GM12892 (cell line): ENCODE data around the gene SLC23A1.
"Not testable (repeated sequence)": the region's sequence is repeated elsewhere in the genome, so short reads cannot be mapped to it uniquely, and the experiment has no call there.

Experiments
- DNase-seq: peaks from one replicate; pipeline ENCODE4 v3.0.0; 2011; ENCODE audit not compliant: insufficient read length
- FAIRE-seq: peaks from 2 replicates; lab custom pipeline; 2011; peaks lifted over from hg19 to GRCh38; lab: Jason Lieb, UNC
- POLR2A ChIP-seq: IDR thresholded peaks from 2 replicates; pipeline ENCODE4 v1.6.1; 2011; ENCODE audit warnings: low read depth, low read length, control low read depth
- POLR2AphosphoS5 ChIP-seq: IDR thresholded peaks from 2 replicates; pipeline ENCODE4 v1.6.1; 2011; ENCODE audit warnings: low read depth, low read length, control low read depth
- TAF1 ChIP-seq: IDR thresholded peaks from 2 replicates; pipeline ENCODE4 v1.6.1; 2011; ENCODE audit warnings: low read depth, mild to moderate bottlenecking, control low read depth, low read length, borderline replicate concordance

Gene SLC23A1

GRCh38 chr5:139374909-139375308 lies 8.2 kb downstream of the SLC23A1 start:
- no peak for DNase-seq
- TF ChIP-seq POLR2AphosphoS5 (no peak), POLR2A (no peak), TAF1 (no peak)
- no peak for FAIRE-seq

GRCh38 chr5:139371482-139372435 lies 11.3 kb downstream of the SLC23A1 start:
- FAIRE-seq: no peak
- no peak for TF ChIP-seq POLR2AphosphoS5
- no peak for TF ChIP-seq POLR2A
- DNase-seq: no peak

DNA sequence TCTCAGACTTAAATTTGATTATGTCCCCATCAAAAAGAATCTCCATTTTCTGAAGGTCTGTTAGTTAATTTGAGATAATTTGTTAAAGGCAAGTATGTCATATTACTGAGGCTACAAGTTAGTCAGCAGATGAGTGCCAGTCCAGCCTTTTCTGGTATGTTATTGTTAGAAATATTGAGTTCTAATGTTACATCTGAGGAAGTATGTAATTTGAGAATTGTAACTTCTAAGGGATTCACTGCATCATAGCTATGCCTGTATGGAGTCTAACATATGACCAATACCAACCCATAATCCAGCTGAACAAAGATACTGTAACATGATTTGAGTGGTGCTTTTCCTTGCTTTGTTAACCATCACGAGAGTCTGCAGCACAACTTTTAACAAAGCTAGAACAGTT lies 13.9 kb downstream of the SLC23A1 start:
- no peak for TF ChIP-seq TAF1
- TF ChIP-seq POLR2AphosphoS5: no peak
- TF ChIP-seq POLR2A: no peak
- FAIRE-seq (no peak), DNase-seq (no peak)

- no peak for FAIRE-seq
- no peak for TF ChIP-seq TAF1
- TF ChIP-seq POLR2A: no peak
- TF ChIP-seq POLR2AphosphoS5: no peak
- DNase-seq: no peak
Observed at GRCh38 chr5:139368613-139369012, 14.5 kb downstream of the SLC23A1 start.

DNA sequence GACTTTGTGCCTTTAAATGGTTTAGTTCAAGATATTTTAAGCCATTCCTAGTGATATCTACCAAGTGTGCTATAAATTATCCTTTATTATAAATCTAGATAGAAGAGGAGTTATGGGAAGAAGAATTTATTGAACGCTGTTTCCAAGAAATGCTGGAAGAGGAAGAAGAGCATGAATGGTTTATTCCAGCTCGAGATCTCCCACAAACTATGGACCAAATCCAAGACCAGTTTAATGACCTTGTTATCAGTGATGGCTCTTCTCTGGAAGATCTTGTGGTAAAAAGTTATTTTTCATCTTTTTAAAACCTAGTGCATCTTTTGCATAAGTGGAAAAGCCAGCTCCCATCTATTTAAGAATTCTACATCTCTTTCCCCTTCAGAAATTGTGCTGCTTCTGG lies 18.6 kb downstream of the SLC23A1 start:
- FAIRE-seq (no peak), DNase-seq (no peak)
- TF ChIP-seq POLR2A (no peak), POLR2AphosphoS5 (no peak), TAF1 (no peak)

DNA sequence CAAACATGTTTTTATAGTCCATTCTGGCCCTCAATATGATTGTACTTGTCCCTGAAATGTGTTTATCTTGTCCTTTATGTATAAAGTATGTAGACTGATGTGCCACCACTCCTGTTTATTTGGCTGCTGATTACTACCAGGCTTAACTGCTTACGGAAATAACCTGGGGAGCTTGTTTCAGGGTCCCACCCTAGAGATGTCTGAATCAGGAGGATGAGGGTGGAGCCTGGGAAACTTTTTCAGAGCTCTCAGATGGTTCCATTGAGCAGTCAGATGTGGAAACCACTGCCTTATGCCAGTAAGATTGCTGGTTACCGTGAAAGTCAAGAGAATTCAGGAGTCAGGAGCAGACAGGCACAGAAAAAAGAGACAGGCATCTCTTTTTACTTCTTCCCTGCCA lies 19.2 kb downstream of the SLC23A1 start:
- peak; percentile 27 for FAIRE-seq
- no peak for TF ChIP-seq POLR2AphosphoS5
- TF ChIP-seq POLR2A: no peak
- no peak for TF ChIP-seq TAF1

DNA sequence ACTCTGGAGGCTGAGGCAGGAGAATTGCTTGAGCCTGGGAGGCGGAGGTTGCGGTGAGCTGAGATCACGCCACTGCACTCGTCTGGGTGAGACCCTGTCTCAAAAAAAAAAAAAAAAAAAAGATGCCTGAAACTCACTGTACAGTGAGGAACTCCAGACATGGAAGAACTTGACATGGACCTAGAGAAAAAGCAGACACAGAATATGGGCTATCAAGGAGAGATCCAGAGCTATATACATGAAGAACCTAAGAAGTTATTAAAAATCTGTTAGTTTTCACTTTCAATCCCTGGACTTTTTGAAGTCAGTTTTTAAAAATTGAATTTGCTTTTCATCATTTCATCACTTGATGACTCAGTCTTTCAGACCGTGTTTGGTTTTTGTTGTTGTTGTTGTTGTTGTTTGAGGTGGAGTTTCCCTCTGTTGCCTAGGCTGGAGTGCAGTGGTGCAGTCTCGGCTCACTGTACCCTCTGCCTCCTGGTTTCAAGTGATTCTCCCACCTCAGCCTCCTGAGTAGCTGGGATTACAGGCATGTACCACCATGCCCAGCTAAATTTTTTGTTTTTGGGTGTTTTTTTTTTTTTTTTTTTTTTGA lies 21.2 kb downstream of the SLC23A1 start:
- no peak for TF ChIP-seq TAF1
- no peak for TF ChIP-seq POLR2AphosphoS5
- TF ChIP-seq POLR2A: no peak
- no peak for FAIRE-seq
- no peak for DNase-seq

More for the DNA sequence above, 19.2 kb downstream of the SLC23A1 start:
- DNase-seq: no peak

GRCh38 chr5:139360384-139360783 lies 22.7 kb downstream of the SLC23A1 start:
- TF ChIP-seq POLR2A (no peak), TAF1 (no peak), POLR2AphosphoS5 (no peak)
- DNase-seq (no peak), FAIRE-seq (no peak)

DNA sequence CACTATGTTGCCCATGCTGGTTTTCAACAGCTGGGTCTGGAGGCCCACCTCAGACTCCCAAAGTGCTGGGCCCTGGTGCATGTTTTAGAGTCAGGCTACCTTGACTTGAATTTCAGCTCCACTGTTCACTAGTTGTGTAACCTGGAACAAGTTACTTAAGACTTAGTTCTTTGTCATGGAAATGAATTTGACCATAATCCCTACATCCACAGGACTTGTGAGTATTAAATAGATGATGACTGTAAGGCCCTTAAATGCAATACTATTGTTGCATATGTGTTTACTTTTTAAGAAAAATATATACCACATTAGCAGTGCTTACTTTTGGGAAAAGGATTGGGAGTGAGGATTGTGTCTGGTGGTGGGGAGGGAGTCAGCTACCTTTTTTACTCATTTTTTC lies 25.0 kb downstream of the SLC23A1 start:
- TF ChIP-seq POLR2A: no peak
- no peak for TF ChIP-seq TAF1
- no peak for TF ChIP-seq POLR2AphosphoS5
- DNase-seq: no peak
- FAIRE-seq: no peak

- not testable (repeated sequence) for FAIRE-seq, DNase-seq
Observed at GRCh38 chr5:139355900-139356299, 27.2 kb downstream of the SLC23A1 start.

DNA sequence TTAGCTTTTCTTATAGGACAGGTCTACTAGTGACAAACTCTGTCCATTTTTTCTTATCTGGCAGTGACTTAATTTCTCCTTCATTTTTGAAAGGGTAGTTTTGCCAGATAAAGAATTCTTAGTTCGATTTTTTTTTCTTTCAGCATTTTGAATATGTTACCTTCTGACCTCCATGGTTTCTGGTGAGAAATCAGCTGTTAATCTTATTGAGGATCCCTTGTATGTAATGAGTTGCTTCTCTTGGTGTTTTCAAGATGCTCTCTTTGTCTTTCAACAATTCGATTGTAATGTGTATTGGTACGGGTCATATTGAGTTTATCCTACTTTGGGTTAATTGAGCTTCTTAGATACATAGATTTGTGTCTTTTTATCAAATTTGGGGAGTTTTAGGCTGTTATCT lies 28.9 kb downstream of the SLC23A1 start:
- TF ChIP-seq POLR2AphosphoS5: no peak
- FAIRE-seq: no peak
- DNase-seq: no peak

GRCh38 chr5:139347863-139348262 lies 35.2 kb downstream of the SLC23A1 start:
- DNase-seq, FAIRE-seq: not testable (repeated sequence)

DNA sequence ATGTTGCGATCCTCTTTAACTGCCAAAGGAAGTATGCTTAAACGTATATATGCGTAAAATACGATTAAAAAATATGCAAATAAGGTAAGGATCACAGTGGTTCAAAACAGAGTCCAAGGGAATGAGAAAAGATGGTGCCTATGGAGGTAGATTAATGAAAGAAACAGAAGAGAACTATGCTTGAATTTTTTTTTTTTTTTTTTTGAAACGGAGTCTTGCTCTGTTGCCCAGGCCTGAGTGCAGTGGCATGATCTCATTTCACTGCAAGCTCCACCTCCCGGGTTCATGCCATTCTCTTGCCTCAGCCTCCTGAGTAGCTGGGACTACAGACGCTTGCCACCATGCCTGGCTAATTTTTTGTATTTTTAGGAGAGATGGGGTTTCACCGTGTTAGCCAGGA lies 37.7 kb downstream of the SLC23A1 start:
- FAIRE-seq, DNase-seq: not testable (repeated sequence)
